NB4 (cell line): Measurements from ENCODE around the gene LMTK2.

Experiments
- CTCF ChIP-seq: IDR thresholded peaks from one replicate; pipeline ENCODE4 v1.5.1; 2012; ENCODE audit warnings: low read depth, low read length
- MAX ChIP-seq: IDR thresholded peaks from 2 replicates; pipeline ENCODE4 v1.6.1; 2011; ENCODE audit warnings: low read depth, low read length
- MYC ChIP-seq: IDR thresholded peaks from 2 replicates; pipeline ENCODE4 v1.6.1; 2011; ENCODE audit warnings: low read depth, low read length
- POLR2A ChIP-seq: IDR thresholded peaks from 2 replicates; pipeline ENCODE4 v1.6.1; 2011; ENCODE audit warnings: mild to moderate bottlenecking; ENCODE audit not compliant: insufficient read length; ENCODE audit errors: extremely low read depth

- no peak for TF ChIP-seq CTCF
- no peak for TF ChIP-seq POLR2A
- TF ChIP-seq MAX, result no peak
- no peak for TF ChIP-seq MYC
These were observed 51.1 kb downstream of the LMTK2 start for GRCh38 chr7:98157761-98158160.
